GM19035 (cell line): ENCODE results near the gene CCSAP.
A peak's percentile ranks its signal among the peaks of the same experiment; 100 is the strongest.
"Not testable (repeated sequence)": the region's sequence is repeated elsewhere in the genome, so short reads cannot be mapped to it uniquely, and the experiment has no call there.

Experiments used
- ATAC-seq: cut with Tn5 transposase; IDR thresholded peaks from one replicate; pipeline ENCODE4 v1.9.1; 2021; ENCODE audit not compliant: unreplicated experiment

The CCSAP gene

GRCh38 chr1:229291686-229292085 lies 51.2 kb downstream of the CCSAP start:
- ATAC-seq = not testable (repeated sequence)

- no peak for ATAC-seq
Observed at GRCh38 chr1:229288516-229288915, 54.3 kb downstream of the CCSAP start.

GRCh38 chr1:229287267-229287666 lies 55.6 kb downstream of the CCSAP start:
- ATAC-seq = no peak

DNA sequence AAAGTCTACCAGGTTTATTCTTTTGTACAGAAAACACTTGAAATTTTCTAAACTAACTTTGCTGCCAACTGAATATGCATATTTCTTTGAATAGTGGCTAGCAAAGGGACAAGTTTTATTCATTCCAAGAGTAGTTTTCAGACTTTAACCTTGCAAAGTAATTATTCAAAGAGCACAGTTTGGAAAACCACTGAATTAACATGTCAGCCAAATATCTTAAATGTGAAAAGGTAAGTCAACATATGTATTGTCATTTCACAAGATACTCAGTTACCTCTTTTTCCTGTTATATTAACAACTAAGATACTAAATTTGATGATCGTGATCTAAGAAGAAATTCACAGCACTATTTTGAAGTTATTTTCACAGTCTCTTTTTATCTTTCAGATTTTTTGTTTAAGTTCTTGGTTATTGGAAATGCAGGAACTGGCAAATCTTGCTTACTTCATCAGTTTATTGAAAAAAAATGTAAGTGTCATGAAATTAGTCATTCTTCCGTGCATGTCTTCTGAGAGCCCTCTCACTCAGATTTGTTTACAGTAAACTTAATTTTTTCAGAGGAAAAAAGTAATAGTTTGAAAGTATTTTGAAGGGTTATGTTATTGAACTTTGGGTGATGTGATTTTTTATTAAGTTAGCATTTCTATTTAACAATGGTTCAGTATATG lies 56.6 kb downstream of the CCSAP start:
- no peak for ATAC-seq

GRCh38 chr1:229285440-229285839 lies 57.4 kb downstream of the CCSAP start:
- no peak for ATAC-seq

- ATAC-seq = no peak
Observed at GRCh38 chr1:229284887-229285286, 58.0 kb downstream of the CCSAP start.

- ATAC-seq = no peak
Observed at GRCh38 chr1:229283183-229283611, 59.6 kb downstream of the CCSAP start.

- no peak for ATAC-seq
Observed at GRCh38 chr1:229282295-229282823, 60.5 kb downstream of the CCSAP start.

DNA sequence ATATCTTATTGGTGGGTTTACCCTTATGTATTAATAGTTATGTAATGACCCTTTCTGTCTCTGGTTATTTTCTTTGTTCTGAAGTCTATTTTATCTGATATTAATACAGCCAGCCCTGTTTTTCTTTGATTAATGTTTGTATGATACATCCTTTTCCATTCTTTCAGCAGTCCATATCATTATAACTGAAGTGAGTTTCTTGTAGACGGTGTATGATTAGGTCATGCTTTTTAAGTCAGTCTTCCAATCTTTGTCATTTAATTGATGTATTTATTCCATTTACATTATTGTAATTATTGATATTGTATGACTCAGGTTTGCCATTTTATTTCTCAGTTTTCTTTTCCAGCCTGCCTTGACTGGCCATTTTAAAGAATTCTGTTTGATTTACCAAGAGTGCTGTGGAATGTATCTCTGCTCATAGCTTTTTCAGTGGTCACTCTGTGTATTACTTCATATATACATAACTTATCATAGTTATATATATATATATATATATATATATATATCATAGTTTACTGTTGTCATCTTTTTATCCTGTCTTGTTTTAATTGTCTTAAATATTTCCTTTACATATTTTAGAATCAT lies 61.4 kb downstream of the CCSAP start:
- no peak for ATAC-seq

DNA sequence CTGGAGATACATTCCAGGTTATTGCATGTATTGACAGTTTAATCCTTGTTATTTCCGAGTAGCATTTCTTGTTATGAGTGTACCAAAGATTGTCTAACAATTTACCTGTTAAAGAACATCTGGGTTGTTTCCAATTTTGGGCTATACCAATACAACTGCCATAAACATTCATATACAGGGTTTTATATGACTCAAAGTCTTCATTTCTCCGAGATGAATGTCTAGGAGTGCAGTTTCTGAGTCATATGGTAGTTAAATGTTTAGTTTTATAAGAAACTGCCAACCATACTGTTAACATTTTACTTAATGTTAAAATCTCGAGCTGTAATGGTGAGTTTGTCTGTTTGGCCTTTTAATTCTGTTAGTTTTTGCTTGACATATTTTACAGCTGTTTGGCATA lies 61.9 kb downstream of the CCSAP start:
- ATAC-seq = no peak

- no peak for ATAC-seq
Observed at GRCh38 chr1:229280037-229280828, 62.6 kb downstream of the CCSAP start.

DNA sequence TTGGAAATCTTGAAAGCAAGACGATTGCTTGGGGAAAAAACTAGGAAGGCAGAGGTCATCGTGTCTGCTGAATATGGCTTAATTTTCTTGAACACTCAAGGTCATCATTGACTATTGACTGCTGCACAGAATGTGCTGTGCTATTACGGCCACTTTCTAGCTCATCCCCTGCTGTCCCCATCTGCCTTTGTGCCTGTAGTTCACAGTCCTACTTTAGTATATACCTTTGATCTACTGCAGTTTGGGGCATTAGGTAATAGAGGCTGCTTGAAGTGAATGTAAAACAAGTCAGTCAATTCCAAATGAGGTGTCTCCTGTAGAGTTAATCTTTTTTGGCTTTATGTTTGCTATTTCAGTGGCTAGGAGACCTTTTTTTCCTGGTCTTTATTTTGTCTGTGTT lies 63.6 kb downstream of the CCSAP start:
- no peak for ATAC-seq

DNA sequence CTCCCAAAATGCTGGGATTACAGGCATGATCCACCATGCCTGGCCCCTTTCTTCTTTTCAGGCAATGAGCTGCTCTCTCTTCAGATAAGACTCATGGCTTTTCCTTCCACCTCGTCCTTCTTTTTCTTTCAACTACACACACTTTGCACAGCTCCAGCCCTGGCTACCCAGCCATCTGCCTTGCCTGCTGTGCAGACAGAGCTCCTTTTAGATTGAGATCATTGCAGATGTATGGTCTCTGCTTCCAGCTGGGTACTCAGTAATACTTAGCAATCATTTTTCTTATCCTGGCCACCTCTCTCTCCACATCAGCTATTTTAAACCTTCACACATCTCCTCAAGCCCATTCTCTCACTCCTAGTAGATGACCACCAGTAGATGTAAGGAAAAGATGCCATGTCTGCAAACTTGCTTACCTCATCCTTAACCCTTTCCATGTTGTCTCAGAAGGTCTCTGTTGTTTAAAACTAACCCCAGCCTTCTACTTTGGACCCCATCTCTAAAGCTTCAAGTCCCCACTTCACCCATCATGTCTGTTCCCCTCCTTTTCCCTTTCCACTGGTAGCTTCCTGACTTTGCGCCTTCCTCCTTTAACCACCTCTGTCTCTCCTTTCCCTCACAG lies 64.6 kb downstream of the CCSAP start:
- no peak for ATAC-seq

DNA sequence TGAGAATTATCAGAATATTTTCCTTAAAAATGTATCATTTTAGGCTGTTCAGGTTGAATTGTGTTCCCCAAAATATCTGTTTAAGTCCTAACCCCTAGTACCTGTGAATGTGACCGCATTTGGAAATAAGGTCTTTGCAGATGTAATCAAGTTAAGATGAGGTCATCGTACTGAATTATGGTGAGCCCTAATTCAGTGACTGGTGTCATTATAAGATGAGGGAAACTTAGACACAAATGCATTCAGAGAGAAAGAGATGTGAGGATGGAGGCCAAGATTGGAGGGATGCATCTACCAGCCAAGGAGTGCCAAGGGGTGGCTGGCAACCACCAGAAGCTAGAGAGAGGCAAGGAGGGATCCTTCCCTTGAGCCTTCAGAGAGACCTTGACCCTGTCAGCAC lies 67.8 kb downstream of the CCSAP start:
- ATAC-seq = no peak

- ATAC-seq = no peak
Observed at GRCh38 chr1:229273507-229274232, 69.2 kb downstream of the CCSAP start.

GRCh38 chr1:229272164-229273158 lies 70.4 kb downstream of the CCSAP start:
- no peak for ATAC-seq

DNA sequence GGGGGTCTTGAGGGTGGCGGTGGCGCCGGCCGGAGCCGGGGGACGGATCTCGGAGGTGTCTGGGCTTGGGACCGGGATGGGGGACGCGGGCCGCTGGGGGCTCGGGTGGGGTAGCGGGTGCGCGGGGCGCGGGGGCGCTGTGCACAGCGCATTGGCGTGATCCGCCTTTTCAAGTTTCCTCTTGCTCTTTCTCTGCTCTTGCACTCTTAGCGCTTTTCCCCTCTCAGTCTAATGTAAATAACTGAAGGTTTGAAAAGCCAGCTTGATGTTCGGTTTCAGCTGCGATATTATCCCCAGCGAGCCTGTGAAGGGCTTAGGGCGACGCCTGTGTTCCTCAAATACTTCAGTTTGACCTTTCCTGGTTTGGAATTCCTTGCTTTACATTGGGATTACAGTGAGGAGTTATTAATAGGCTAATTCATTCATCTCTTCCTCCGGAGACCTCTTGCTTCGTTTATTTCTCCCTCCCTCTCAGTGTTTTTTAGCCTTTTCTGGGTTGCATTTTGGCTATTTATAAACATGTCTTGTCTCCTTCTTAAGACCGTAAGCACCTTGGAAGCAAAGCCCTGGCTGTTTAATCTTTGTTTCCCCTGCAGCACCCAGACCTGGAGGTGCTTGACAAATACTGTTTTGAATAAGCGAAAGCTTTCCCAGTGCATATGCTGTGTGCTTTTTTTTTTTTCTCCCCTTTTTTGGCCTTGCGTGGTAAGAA lies 71.2 kb downstream of the CCSAP start:
- peak; percentile 58 for ATAC-seq
